HG03025 (cell line): Measurements from ENCODE around the gene CDC37.
A peak's percentile ranks its signal among the peaks of the same experiment; 100 is the strongest.
"Not testable (repeated sequence)": the region's sequence is repeated elsewhere in the genome, so short reads cannot be mapped to it uniquely, and the experiment has no call there.

ENCODE experiments used
- ATAC-seq: cut with Tn5 transposase; IDR thresholded peaks from one replicate; pipeline ENCODE4 v1.9.1; 2021; ENCODE audit warnings: mild to moderate bottlenecking, moderate library complexity; ENCODE audit not compliant: unreplicated experiment, low FRiP score

The CDC37 gene

DNA sequence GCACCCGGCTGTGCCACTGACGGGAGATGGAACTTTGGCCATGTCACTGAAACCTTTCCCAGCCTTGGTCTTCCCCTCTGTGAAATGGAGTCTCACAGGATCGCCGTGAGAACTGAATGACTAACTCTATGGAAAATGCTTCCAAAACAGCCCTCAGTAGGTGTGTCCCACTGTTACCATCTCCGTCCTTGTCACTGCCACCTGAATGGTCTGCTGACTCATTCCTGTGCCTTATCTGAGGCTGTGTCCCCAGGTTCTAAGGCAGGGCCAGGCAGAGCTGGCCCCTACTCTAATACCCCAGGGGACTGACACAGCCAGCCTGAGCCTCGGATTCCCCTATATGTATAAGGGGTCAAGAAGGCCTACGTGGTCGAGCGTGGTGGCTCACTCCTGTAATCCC lies 4.5 kb downstream of the CDC37 start:
- ATAC-seq: no peak

- no peak for ATAC-seq
Measured at GRCh38 chr19:10395917-10396316, 7.4 kb downstream of the CDC37 start.

DNA sequence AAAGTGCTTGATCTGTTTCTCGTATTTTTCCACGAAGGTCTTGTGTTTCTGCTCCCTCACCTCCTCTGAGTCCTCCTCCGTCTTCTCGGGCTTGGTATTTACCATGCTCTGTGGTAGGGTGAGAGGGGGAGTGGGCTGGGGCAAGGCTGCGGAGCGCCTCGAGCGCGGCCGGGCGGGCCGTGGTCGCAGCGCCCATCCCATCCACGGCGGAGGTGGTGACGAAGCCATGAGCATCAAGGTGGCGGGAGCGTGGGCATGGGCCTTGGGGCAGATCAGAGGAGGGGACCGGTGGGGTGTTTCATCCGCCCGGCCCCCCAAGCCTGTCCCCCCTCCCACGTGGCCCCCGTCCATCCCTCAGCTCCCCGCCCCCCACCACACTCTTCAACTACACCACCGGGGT lies 7.9 kb downstream of the CDC37 start:
- ATAC-seq: no peak

GRCh38 chr19:10395003-10395402 lies 8.3 kb downstream of the CDC37 start:
- no peak for ATAC-seq

GRCh38 chr19:10393137-10393536 lies 10.2 kb downstream of the CDC37 start:
- ATAC-seq: no peak

DNA sequence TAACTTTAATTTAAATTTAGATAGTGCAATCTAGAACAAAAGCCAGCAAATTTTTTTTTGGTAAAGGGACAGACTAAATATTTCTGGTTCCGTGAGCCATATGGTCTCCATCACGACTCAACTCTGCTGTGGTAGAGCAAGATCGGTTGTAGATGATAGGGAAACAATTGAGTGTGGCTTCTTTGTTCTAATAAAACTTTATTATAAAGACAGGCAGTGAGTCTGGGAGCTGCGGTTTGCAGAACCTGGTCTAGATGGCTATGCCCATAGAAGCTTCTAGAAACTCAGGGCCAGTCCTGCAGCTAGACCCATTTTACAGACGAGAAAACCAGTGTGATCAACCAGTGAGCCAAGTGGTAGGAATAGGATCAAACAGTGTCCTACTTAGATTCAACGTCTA lies 11.2 kb downstream of the CDC37 start:
- no peak for ATAC-seq

DNA sequence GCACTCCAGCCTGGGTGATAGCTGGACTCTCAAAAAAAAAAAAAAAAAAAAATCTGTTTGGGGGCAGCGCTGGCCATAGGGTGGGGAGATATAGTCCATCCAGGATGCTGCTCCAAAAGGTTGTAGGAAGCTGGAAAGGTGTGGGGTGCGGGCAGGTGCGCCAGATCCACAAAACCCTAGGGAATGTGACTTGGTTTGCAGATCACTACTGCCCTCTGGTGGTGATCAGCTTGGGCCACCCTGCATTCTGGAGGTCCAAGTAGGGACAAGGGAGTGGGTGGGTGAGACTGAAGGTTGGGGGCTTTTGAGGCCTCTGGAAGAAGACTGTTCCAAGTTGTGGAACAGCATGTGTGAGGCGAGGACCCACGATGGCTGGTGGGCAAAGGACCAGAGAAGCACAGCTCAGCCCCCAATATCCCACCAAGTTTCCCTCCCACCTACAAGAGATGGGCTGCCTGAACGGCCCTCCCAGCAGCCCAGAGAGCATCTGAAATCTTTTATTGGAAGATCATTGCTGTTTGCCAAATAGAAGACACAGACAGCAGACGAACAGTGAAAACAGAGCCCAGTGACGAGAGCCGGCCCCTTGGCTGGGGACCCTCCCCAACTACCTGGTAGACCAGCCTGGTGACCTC lies 12.6 kb downstream of the CDC37 start:
- no peak for ATAC-seq

DNA sequence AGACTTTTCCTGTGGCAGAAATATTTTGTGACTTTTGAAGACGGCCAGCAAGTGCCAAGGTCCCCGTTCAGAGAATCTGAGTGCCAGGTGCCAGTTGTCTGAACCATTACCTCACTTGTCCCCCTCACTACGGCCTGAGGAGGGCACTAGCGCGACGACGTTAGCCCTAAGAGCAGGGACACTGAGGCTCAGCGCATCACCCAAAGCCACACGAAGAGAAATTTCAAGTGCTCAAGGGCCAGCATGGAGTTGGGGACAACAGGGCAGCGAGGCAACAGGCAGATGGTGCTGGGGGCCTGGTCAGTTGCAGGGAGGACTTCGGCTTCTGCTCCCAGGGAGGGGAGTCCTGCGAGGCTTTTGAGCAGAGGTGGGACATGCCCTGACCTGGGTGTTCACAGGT lies 13.5 kb downstream of the CDC37 start:
- ATAC-seq: no peak

GRCh38 chr19:10388957-10389356 lies 14.4 kb downstream of the CDC37 start:
- ATAC-seq: no peak

GRCh38 chr19:10384580-10384979 lies 18.8 kb downstream of the CDC37 start:
- no peak for ATAC-seq

GRCh38 chr19:10383223-10383499 lies 20.2 kb downstream of the CDC37 start:
- not testable (repeated sequence) for ATAC-seq

DNA sequence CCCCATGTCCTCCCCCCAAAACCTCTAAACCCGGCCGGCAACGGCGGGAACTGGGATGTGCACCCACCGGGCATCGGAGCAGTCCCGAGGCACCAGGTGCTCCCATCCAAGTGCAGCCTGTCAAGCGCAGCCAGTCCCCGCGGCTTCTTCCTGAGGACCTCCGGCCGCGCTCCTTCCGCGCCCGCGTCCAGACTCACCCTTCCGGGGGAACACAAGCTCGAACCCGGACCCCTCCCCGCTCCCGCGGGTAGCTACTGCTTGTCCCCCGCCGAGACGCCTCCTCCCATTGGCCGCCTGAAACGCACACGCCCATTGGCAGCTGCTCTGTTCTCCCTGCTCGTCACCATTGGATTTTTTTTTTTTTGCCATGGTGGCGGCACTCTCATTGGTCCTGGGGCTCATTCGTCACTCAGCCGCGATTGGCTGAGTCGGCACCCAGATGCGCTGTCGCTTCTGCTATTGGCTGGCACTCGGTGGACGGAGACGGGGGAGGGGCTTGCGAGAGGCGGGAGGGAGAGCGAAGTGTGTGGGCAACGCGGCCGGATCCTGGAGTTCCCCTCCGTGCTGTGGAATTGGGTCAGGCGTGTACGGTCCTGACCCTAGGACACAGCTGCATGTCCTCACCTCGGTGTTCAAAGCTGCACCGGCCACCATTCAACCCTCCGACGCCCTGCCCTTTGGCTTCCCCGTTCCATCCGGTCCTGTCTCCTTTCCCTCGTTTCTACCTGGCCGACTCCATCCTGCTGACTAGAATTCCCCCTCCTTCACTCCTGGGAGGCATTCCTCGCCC lies 22.8 kb downstream of the CDC37 start, which contains the start of gene TYK2:
TYK2 (minus strand) TSS at position 260 of the 790 bp plus-strand sequence. CDS start 2,166 bp downstream, outside the sequence.
- peak; percentile 88 for ATAC-seq

DNA sequence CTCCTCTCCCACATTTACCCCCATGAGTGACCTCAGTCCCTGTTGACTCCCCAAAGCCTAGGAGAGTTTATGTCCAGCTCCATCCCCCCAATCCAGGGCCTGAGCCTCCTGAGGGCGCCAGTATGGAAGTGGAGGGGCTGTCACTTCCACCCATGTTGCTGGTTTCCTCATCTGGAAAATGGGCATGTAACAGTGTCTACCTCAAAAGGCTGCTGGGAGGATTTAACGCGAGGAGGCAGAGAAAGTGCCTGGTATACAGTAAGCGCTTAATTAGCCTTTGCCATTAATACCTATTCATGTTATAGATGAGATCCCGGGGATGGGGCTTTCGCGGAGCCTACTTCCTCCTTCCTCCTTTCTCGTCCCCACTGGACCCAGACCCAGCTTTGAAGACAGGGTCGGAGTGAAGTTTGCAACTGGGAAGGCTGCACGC lies 23.4 kb downstream of the CDC37 start:
- peak; percentile 8 for ATAC-seq

- no peak for ATAC-seq
Measured at GRCh38 chr19:10378124-10378523, 25.2 kb downstream of the CDC37 start.

GRCh38 chr19:10377140-10377640 lies 26.2 kb downstream of the CDC37 start:
- not testable (repeated sequence) for ATAC-seq

- ATAC-seq: no peak
Measured at GRCh38 chr19:10374931-10375330, 28.4 kb downstream of the CDC37 start.

DNA sequence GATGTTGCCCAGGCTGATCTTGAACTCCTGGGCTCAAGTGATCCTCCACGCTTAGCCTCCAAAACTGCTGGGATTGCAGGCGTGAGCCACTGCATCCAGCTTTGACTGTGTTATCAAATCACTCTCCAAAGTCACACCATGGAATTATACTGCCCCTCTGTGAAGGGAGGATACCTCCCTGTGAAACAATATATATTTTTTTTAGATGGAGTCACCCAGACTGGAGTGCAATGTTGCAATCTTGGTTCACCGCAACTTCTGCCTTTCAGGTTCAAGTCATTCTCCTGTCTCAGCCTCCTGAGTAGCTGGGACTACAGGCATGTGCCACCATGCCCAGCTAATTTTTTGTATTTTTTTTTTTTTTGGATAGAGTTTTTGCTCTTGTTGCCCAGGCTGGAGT lies 30.7 kb downstream of the CDC37 start:
- no peak for ATAC-seq

DNA sequence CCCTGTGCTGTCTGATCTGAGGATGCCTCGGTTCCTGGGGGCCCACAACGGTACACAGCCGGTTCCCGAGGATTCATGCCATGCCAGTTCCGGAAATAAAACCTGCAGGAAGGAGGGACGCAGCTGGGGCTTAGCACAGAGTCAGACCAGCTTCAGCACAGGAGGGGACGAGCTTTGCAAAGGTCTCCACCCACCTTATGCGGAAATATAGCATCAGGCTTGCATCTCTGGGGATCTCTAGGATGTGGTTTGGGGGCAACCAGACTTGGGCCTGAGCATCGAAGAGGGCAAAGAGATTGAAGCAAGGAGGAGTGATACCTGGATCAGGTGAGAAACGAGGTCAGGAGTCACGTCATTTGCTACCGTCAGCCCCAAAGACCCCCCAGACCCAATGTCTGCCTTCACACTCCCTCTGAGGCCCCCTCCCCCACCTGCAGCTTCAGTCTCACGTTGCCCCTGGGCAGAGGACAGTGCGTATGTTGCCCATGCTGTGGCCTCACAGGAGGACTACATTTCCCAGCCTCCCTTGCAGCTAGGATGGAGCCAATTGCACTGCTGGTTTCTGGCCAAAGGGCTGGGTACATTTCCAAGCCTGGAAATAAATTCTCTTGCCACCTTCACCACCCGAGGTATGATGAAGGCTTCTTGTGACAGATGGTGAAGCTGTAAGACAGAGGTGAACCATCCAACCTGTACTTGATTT lies 35.1 kb downstream of the CDC37 start:
- ATAC-seq: no peak

DNA sequence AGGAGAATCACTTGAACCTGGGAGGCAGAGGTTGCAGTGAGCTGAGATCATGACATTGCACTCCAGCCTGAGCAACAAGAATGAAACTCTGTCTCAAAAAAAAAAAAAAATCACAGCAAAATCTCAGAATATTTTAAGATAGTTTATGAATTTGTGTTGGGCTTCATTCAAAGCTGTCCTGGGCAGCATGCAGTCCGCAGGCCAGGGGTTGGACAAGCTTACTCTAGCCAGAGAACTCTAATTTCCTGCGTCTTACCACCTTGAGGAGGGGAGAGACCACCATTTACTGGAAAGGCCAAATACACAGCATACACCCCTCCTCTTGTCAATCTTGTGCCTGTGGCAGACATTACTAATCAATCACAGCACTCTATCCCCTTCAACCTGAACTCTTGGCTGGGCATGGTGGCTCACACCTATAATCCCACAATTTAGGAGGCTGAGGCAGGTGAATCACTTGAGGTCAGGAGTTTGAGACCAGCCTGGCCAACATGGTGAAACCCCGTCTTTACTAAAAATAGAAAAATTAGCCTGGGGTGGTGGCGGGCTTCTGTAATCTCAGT lies 36.3 kb downstream of the CDC37 start:
- ATAC-seq: not testable (repeated sequence)

- no peak for ATAC-seq
Measured at GRCh38 chr19:10365518-10365917, 37.8 kb downstream of the CDC37 start.

GRCh38 chr19:10364644-10365043 lies 38.7 kb downstream of the CDC37 start:
- no peak for ATAC-seq
